Measurements from ENCODE around the gene MTG2. TPM values are rescaled to one million over a fixed set of nuclear protein-coding genes. Genes with fewer than 3 reads are reported as not detected.
A peak's percentile ranks its signal among the peaks of the same experiment; 100 is the strongest.

Gene MTG2
- total RNA-seq, 2 donors from 2014 or later, result 40.0 to 53.0 TPM

DNA sequence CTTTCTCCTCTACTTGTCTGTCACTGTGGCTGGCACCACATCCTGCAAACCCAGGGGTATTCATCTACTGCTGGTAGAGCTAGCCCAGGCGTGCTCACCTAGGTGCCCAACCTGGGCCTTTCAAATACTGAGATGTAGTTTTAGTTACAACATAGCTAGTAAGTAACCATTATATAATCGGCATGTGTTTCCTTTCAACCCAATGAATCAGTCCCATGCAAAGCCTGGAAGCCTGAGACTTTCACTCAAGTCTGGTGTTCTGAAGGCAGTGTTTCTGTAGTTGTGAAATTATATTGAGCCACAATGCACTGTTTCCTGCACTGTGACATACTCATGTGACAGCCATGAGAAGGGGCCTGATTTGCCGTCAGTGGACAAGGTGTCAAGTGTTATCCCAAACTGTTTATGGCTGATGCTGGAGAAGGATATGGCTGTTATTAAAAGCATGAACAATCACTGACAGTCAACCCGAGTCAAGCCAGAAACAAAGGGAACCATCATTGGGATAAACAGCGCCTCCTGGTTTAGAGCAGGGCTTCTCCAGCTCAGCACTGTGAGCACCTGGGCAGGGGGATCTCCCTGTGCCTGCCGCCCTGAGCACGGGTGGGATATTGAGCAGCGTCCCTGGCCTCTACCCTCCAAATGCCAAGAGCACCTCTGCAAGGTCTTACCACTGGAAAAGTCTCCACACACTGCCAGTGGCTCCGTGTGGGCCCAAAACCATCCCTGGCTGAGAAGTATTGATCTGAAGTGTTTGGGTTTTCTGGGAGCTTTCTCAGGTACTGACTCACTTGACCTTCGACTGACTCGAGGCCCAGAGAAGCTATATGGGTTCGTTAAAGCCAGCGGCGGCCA is 41.2 kb upstream of the MTG2 start:
- TF ChIP-seq, protein P1, sequence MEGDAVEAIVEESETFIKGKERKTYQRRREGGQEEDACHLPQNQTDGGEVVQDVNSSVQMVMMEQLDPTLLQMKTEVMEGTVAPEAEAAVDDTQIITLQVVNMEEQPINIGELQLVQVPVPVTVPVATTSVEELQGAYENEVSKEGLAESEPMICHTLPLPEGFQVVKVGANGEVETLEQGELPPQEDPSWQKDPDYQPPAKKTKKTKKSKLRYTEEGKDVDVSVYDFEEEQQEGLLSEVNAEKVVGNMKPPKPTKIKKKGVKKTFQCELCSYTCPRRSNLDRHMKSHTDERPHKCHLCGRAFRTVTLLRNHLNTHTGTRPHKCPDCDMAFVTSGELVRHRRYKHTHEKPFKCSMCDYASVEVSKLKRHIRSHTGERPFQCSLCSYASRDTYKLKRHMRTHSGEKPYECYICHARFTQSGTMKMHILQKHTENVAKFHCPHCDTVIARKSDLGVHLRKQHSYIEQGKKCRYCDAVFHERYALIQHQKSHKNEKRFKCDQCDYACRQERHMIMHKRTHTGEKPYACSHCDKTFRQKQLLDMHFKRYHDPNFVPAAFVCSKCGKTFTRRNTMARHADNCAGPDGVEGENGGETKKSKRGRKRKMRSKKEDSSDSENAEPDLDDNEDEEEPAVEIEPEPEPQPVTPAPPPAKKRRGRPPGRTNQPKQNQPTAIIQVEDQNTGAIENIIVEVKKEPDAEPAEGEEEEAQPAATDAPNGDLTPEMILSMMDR (IDR thresholded peaks at IDR 0.05), result peak in 2 of 4 experiments; percentile 29 to 32
- no peak for TF ChIP-seq POLR2AphosphoS5 (IDR thresholded peaks at IDR 0.05)
- Histone ChIP-seq H3K4me3 (peak overlapping the region; percentile 81 to 92), H3K36me3 (peaks cover 19 to 23% of the 10 kb centered on the region in 2 donors), H3K27me3 (replicated peaks; ENCODE audit: insufficient read depth) (no peaks in the 10 kb centered on the region), H3K27ac (peak overlapping the region; percentile 91 to 98), H3K9me3 (no peaks in the 10 kb centered on the region), H3K4me1 (replicated peaks) (peaks cover 11% of the 10 kb centered on the region)
- WGBS, result 20% methylated on average over 14 of the region's 14 CpGs
- DNase-seq (ENCODE audit: low spot score), result no peak
- intact Hi-C loops (cut with DNase I), result loop anchor here (2.0 to 10.0 kb wide), 4 partner anchors 19 to 243 kb away; partner anchors contain the start of genes LSM14B, OSBPL2, RPS21 and TAF4

DNA sequence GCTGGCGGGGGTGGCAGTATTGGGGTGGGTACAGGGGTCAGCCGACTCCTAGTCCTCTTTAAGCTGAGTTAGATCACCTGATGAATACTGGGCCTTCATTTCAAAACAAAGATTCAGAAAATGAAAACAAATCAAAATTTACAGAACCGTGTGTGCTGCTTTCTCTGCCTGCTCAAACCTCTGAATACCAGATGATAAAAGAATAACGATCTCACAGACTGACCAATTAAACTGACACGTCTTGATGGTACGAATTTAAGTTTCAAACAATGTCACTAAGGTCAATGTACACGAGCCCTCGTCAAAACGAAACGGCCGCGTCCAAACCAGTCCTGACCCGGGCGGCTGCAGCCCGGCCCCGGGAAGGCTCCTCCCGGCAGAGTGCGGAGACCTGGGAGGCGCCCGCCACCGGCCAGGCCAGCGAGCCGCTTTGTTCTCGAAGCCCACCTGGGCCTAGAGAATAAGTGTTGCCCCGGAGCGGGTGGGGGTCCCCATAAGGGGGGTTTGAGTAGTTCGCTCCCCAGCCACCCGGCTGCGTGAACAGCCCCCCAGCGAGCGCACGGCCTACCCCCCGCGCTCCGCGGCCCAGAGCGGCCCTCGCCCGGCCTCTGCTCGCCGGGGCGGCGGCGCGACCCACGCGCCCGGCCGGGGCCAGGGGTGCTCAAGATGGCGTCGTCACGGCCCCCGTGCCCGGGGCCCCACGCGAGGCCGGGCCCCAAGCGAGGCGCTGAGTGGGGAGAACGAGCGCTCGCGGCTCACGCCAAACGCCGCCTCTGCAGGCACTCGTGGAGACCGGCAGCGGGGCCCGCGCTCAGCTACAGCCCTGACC is 40.4 kb upstream of the MTG2 start:
- intact Hi-C loops (cut with DNase I), result loop anchor here (2.0 to 10.0 kb wide), 4 partner anchors 20 to 242 kb away; partner anchors contain the start of genes LSM14B, OSBPL2, RPS21 and TAF4
- TF ChIP-seq POLR2A (IDR thresholded peaks at IDR 0.05), result no peak
- TF ChIP-seq, protein P1 (IDR thresholded peaks at IDR 0.05), result no peak
- TF ChIP-seq POLR2AphosphoS5 (IDR thresholded peaks at IDR 0.05), result no peak

DNA sequence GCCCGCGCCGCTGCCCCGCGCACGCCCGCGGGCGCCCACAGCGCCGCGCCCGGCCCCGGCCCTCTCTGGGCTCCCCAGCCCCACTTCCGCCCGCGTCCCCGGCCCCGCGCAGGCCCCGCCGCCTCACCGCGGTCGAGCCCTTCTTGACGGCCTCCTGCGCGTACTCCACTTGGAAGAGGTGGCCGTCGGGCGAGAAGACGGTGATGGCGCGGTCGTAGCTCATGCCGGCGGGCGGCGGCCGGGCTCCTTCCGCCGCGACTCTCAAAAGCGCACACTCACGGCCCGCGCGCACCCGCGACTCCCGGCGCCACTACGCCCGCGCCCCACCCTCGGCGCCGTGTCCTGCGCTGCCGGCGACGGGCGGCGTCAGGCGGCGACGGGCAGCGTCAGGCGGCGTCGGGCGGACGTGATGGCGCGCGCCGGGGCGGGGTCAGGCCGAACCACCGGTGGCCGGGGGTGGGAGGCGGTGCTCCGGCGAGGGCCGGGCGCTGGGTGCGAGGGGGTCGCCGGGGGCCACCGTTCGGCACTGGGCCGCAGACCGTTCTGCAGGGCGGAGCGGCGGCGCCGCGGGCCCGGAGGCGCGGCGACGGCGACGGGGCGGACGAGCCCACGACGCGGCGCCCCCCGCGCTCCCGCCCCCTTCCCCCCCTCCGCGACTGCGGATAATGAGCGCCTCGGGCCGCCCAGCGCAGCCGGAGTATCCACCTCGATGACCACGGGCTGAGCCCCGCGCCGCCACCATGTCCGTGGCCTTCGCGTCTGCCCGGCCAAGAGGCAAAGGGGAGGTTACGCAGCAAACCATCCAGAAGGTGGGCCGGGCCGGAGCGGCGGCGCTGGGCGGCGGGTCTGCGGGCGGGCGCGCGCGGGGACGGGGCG is 39.5 kb upstream of the MTG2 start, which contains the start of the genes PSMA7 and SS18L1:
TSS of gene PSMA7 (minus strand) at position 314 of the 876 bp plus-strand sequence. CDS start at position 223, 91 bp downstream.
TSS of gene SS18L1 (plus strand) at position 689 of the 876 bp plus-strand sequence. CDS start at position 741, 52 bp downstream.
- under 1% methylated on average over 53 of the region's 148 CpGs for WGBS

More for the DNA sequence above, 40.4 kb upstream of the MTG2 start:
- H3K36me3 ChIP-seq, result peaks cover 19 to 20% of the 10 kb centered on the region in 2 donors
- under 1% methylated on average over 59 of the region's 71 CpGs for WGBS
- peak overlapping the region; percentile 81 to 92 for H3K4me3 ChIP-seq
- no peaks in the 10 kb centered on the region for H3K9me3 ChIP-seq
- no peaks in the 10 kb centered on the region for H3K27me3 ChIP-seq (replicated peaks; ENCODE audit: insufficient read depth)
- peaks cover 11% of the 10 kb centered on the region for H3K4me1 ChIP-seq (replicated peaks)
- DNase-seq (ENCODE audit: low spot score), result no peak
- H3K27ac ChIP-seq, result peak overlapping the region; percentile 91 to 98

More for the DNA sequence above, 39.5 kb upstream of the MTG2 start, which contains the start of the genes PSMA7 and SS18L1:
- DNase-seq (ENCODE audit: low spot score), result peak; percentile 82
- Histone ChIP-seq H3K36me3 (peaks cover 11% of the 10 kb centered on the region in 2 donors), H3K4me1 (replicated peaks) (peaks cover 11% of the 10 kb centered on the region), H3K27ac (peak within 1 kb of the TSS; percentile 91 to 98), H3K4me3 (peak within 1 kb of the TSS; percentile 81 to 92), H3K27me3 (replicated peaks; ENCODE audit: insufficient read depth) (no peaks in the 10 kb centered on the region), H3K9me3 (no peaks in the 10 kb centered on the region)
- TF ChIP-seq POLR2A (IDR thresholded peaks at IDR 0.05) (peak; percentile 91), POLR2AphosphoS5 (IDR thresholded peaks at IDR 0.05) (peak; percentile 46)
- TF ChIP-seq, protein P1 (IDR thresholded peaks at IDR 0.05), result peak in 1 of 4 experiments; percentile 11
- intact Hi-C loops (cut with DNase I), result loop anchor here (2.0 to 10.0 kb wide), 4 partner anchors 21 to 241 kb away; partner anchors contain the start of genes LSM14B, OSBPL2, RPS21 and TAF4
